GM12872 (cell line): ENCODE data around the gene BCAS3.

Source experiments
- TF ChIP-seq, protein P1 (sequence below): IDR thresholded peaks from 3 replicates; pipeline ENCODE4 v1.5.1; 2011; ENCODE audit warnings: low read depth, mild to moderate bottlenecking, low read length, moderate library complexity; ENCODE audit not compliant: insufficient read depth

The BCAS3 gene

DNA sequence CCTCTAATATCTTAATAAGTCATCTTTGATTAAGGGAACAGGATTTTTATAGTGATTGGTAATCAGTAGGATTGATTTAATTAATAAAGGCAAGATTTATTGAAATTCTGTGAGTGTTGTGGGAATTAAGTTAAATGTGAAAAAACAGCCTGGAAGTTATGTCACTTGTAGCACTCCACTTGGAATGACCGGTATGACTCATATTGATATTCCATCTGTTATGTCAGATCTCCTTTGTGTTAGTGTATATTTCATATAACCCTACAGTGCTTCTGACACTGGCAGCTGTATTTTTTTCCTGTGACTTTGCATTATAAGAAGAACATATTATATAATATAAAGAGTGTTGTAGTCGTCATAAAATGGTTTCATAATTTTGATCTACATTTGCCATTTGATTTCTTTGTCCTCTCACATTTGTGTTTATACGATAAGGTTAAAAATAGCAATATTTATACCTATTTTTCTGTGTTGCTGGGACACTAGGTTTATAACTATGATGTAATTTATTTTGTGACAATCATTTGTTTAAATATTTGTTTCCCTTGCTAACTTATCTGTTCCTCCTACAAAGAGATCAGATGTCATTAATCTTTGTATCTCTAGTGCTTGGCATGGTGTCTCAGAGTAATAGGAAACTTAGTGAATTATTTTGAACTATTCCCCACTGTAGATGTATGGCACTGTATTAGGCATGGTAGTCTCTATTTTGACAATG, 249.0 kb downstream of the BCAS3 start:
- TF ChIP-seq, protein P1, sequence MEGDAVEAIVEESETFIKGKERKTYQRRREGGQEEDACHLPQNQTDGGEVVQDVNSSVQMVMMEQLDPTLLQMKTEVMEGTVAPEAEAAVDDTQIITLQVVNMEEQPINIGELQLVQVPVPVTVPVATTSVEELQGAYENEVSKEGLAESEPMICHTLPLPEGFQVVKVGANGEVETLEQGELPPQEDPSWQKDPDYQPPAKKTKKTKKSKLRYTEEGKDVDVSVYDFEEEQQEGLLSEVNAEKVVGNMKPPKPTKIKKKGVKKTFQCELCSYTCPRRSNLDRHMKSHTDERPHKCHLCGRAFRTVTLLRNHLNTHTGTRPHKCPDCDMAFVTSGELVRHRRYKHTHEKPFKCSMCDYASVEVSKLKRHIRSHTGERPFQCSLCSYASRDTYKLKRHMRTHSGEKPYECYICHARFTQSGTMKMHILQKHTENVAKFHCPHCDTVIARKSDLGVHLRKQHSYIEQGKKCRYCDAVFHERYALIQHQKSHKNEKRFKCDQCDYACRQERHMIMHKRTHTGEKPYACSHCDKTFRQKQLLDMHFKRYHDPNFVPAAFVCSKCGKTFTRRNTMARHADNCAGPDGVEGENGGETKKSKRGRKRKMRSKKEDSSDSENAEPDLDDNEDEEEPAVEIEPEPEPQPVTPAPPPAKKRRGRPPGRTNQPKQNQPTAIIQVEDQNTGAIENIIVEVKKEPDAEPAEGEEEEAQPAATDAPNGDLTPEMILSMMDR = no peak

DNA sequence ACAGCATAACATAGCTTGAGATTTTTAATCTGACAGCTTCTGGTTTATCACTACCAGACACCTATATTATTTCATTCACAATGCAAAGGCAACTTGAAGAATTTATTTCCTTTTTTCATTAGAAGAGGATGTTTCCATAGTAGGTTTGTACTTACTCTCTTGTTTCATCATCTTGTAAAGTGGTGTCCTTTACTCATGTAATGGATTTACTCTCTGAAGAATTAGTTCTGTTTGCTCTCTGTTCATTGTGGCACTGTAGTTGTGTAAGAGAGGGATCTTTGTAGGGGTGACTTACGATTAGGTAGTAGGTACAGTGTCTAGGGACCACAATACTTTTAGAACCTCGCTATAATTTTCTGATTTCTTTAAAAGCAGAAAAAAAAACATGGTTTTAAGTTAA, 256.1 kb downstream of the BCAS3 start:
- TF ChIP-seq, protein P1 = no peak

DNA sequence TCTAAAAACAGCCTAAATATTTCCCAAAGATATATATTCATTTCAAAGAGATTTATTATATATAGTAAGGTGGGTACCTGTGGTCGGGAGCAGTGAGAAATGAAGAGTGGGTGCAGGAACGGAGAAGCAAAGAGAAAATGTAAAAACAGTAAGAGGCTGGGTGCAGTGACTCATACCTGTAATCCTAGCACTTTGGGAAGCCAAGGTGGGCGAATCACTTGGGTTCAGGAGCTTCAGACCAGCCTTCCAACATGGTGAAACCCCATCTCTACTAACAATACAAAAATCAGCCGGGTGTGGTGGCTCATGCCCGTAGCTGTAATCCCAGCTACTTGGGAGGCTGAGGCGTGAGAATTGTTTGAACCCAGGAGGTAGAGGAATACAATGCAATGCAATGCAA, 257.1 kb downstream of the BCAS3 start:
- TF ChIP-seq, protein P1 = no peak

DNA sequence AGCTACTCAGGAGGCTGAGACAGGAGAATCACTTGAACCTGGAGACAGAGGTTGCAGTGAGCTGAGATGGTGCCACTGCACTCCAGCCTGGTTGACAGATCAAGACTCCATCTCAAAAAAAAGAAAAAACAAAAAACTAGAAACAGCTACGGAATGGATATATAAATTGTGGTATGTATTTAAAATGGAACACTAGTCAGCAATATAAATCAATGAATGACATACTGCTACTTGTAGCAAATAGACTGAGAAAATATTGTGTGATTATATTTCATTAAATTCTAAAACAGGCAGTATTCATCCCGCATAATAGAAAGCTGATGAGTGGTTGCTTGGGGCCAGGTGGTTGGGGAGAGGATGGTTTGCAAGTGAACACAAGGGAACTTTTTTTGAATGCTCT, 261.7 kb downstream of the BCAS3 start:
- TF ChIP-seq, protein P1 = no peak

DNA sequence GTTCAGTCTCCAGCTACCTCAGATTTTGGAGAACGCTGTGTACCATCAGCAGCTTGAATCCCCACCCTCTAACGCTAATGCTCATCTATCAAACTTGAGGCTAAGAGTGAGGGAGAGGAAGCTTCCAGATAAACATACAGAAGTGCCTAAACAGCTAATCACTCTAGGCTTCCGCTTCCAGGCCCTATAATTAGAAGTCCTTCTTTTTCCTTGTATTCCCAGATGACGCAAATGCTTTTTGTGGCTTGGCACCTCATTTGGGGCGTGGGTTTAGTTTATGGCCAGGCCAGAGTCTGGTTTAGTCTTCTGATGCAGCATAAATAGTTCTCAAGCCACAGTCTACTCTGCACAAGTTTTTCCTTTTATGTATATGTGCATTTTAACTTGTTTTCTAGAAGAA, 263.4 kb downstream of the BCAS3 start:
- TF ChIP-seq, protein P1 = no peak

DNA sequence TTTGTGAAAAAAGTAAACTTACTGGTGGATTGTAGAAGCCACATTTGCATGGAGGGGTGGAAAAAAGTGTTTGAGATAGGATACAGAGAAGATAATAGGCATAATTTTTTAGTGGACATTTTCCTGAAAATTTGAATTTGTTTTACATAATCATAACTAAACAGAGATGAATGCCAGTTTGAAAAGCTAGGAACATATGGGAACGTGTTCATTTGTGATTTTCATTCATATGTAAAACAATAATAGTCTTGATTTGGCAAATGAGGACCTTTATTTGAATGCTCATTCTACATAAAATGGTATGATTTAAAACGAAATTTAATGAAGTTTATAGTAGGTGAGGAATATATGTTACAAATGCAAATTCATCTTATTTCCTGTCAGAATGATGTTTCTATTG, 263.9 kb downstream of the BCAS3 start:
- TF ChIP-seq, protein P1 = no peak

DNA sequence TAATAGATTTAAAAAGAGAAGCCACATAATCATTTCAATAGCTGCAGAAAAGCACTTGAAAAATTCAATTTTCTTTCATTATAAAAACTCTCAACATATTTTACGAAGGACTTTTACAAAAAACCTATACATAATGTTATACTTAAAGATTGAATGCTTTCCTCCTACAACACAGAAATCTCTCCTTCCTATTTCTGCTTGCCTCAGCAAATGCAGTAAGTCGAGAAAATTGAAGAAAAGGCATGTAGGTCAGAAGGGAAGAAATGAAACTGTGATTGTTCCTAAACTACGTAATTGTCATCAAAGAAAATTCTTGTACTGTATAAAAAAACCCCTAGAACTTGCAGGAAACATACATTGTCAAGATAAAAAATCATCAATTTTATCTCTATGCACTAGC, 267.1 kb downstream of the BCAS3 start:
- TF ChIP-seq, protein P1 = no peak

DNA sequence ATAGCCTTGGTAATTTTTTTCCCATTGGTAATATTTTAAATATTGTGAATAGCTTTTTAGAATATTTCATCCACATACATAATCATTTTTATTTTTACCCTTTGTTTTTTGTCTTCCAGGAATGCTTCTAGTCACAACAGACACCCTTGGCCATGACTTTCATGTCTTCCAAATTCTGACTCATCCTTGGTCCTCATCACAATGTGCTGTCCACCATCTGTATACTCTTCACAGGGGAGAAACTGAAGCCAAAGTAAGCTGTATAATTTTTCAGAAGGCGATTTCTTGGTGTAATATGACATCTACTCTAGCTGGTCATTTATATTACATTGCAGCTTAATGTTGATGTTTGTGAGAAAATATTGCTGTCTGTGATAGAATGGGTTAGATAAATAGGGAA, 269.4 kb downstream of the BCAS3 start:
- TF ChIP-seq, protein P1 = no peak
